Measurements from ENCODE around the gene MED25. TPM values are rescaled to one million over a fixed set of nuclear protein-coding genes. Genes with fewer than 3 reads are reported as not detected.

Gene MED25
- total and polyA plus RNA-seq, 2 of the 4 experiments (the other 2 are of a cell fraction) = 4.7 to 38.5 TPM

- Histone ChIP-seq H2AFZ (replicated peaks; ENCODE audit: low read length, poor library complexity) (no peak overlapping the region), H2BK5ac (ENCODE audit: low read depth, low read length, poor library complexity, severe bottlenecking) (no peak overlapping the region), H3K9ac (ENCODE audit: low read depth, low read length) (no peak overlapping the region), H3K4me1 (ENCODE audit: control insufficient read depth, insufficient read depth, low read length) (peaks cover 16% of the 10 kb centered on the region), H4K20me1 (ENCODE audit: insufficient read depth, low read length) (peaks cover 39% of the 10 kb centered on the region), H3K27ac (ENCODE audit: insufficient read depth, low read length) (no peak overlapping the region), H3K4me2 (ENCODE audit: low read depth, low read length) (peak overlapping the region; percentile 90), H3K56ac (ENCODE audit: extremely low read depth, insufficient read depth, low read length) (no peak overlapping the region), H2AK5ac (ENCODE audit: low read depth, low read length) (peak overlapping the region; percentile 22), H4K8ac (ENCODE audit: low read depth in 2 of 2, low read length in 2 of 2) (peak overlapping the region; percentile 75 to 94; a peak in 2 of 4 replicates), H3K9me3 (ENCODE audit: control insufficient read depth, insufficient read depth, low read length) (no peaks in the 10 kb centered on the region), H2AK9ac (replicated peaks; ENCODE audit: low read depth, low read length, poor library complexity) (no peak overlapping the region), H3K4me3 (ENCODE audit: insufficient read depth, low read depth, low read length) (no peak overlapping the region), H2BK15ac (ENCODE audit: low read depth, low read length) (no peak overlapping the region), H4K91ac (ENCODE audit: insufficient read depth, low read depth, low read length) (no peak overlapping the region), H3K4ac (ENCODE audit: low read depth, low read length) (peak overlapping the region; percentile 47; the same call in 1 of the 2 replicates), H2BK120ac (ENCODE audit: low read depth, low read length) (no peak overlapping the region), H3K18ac (ENCODE audit: low read depth, low read length) (no peak overlapping the region), H3K14ac (replicated peaks; ENCODE audit: low read depth, low read length) (0 out of 2 replicates have a peak overlapping the region, but pooled peaks have one; percentile 20), H2BK20ac (ENCODE audit: low read depth, low read length) (no peak overlapping the region), H3K36me3 (ENCODE audit: control insufficient read depth, insufficient read depth, low read length) (peaks cover 6% of the 10 kb centered on the region; the same call in 1 of the 2 replicates), H3K27me3 (ENCODE audit: control insufficient read depth, insufficient read depth, low read length) (no peaks in the 10 kb centered on the region), H3K23ac (ENCODE audit: low read depth, low read length) (no peak overlapping the region), H4K5ac (ENCODE audit: low read depth, low read length) (peak overlapping the region; percentile 66; the same call in 1 of the 2 replicates), H3K79me1 (ENCODE audit: low read depth in 1 of 2, low read length in 2 of 2) (peaks cover 27 to 73% of the 10 kb centered on the region in 2 experiments), H3K9me1 (ENCODE audit: insufficient read depth, low read length) (peaks cover 15% of the 10 kb centered on the region)
- ChIA-PET CTCF (no interaction called here), POLR2A (ENCODE audit: unreplicated experiment) (interaction anchor here (0.9 kb wide), 1 partner anchor 209 kb away, joined by 4 read pairs; no protein-coding TSS in a partner anchor)
- TSS peak; percentile 20 for BruUV-seq (replicated peaks)
- ATAC-seq (ENCODE audit: low read depth) (no peak), DNase-seq (no peak)
- in situ Hi-C loops (cut with MboI; ENCODE audit: low sequenced_read_pairs) = loop anchor here (10.0 kb wide), 1 partner anchor 165 kb away; the partner anchor contains the start of gene ADM5
- no peak for TF ChIP-seq RAD21 (IDR thresholded peaks at IDR 0.05; ENCODE audit: low read length)
- TF ChIP-seq CEBPB (IDR thresholded peaks at IDR 0.05; ENCODE audit: low read depth, low read length) = no peak
- no peak for TF ChIP-seq NFE2L2 (IDR thresholded peaks at IDR 0.05; ENCODE audit: low read depth, low read length)
- TF ChIP-seq ELK1 (IDR thresholded peaks at IDR 0.05; ENCODE audit: borderline replicate concordance, low read depth, low read length) = no peak
- no peak for TF ChIP-seq MAZ (IDR thresholded peaks at IDR 0.05; ENCODE audit: borderline replicate concordance, low read depth, low read length)
- no peak for TF ChIP-seq SMC3 (IDR thresholded peaks at IDR 0.05; ENCODE audit: low read depth, low read length)
- TF ChIP-seq RCOR1 (IDR thresholded peaks at IDR 0.05; ENCODE audit: insufficient replicate concordance, low read length) = no peak
- no peak for TF ChIP-seq RFX5 (IDR thresholded peaks at IDR 0.05; ENCODE audit: low read depth, low read length)
- TF ChIP-seq CTCF (conservative IDR thresholded peaks at IDR 0.05; ENCODE audit: low read depth, low read length) = no peak
- no peak for TF ChIP-seq MAFK (IDR thresholded peaks at IDR 0.05; ENCODE audit: low read depth, low read length)
- TF ChIP-seq FOS (IDR thresholded peaks at IDR 0.05; ENCODE audit: low read depth, low read length) = no peak
- no peak for TF ChIP-seq USF2 (IDR thresholded peaks at IDR 0.05; ENCODE audit: low read depth, low read length)
- TF ChIP-seq BHLHE40 (IDR thresholded peaks at IDR 0.05; ENCODE audit: low read depth, low read length) = no peak
- no peak for TF ChIP-seq CHD1 (IDR thresholded peaks at IDR 0.05; ENCODE audit: low read depth, low read length)
- dilution Hi-C loops (cut with HindIII; ENCODE audit: low sequenced_read_pairs, unreplicated experiment) = no loop called here
- 91% methylated on average over 13 of the region's 15 CpGs; no CpG with 5 or more reads in 1 of the 2 experiments for WGBS, 2 experiments (ENCODE audit: extremely low coverage in 2 of 2, insufficient read length in 1 of 2)
- intact Hi-C loops (cut with micrococcal nuclease) = loop anchor here (2.0 kb wide), 1 partner anchor 31 kb away; the partner anchor contains the start of gene MED25
These were observed 31.5 kb downstream of the MED25 start for GRCh38 chr19:49849433-49850220.

Data from IMR-90 (cell line).